ENCODE data around the gene EIF4G3. TPM values are rescaled to one million over a fixed set of nuclear protein-coding genes. Genes with fewer than 3 reads are reported as not detected.
"Not testable (repeated sequence)": the region's sequence is repeated elsewhere in the genome, so short reads cannot be mapped to it uniquely, and the experiment has no call there.

EIF4G3 gene
- polyA plus RNA-seq, 4 donors = 10.8 to 32.1 (median 20.1) TPM

- Histone ChIP-seq H3K27me3 (ENCODE audit: control insufficient read depth in 3 of 3, insufficient read depth in 3 of 3, low read length in 3 of 3) (no peaks in the 10 kb centered on the region), H3K27ac (ENCODE audit: low read depth in 1 of 3, low read length in 2 of 3) (no peak overlapping the region), H3K4me3 (ENCODE audit: low read depth in 1 of 3, low read length in 3 of 3) (no peak overlapping the region), H3K9me3 (ENCODE audit: control insufficient read depth in 2 of 2, insufficient read depth in 1 of 2, low read depth in 1 of 2, low read length in 1 of 2) (no peaks in the 10 kb centered on the region), H3K36me3 (ENCODE audit: control insufficient read depth in 3 of 3, insufficient read depth in 2 of 3, low read depth in 1 of 3, low read length in 3 of 3) (no peaks in the 10 kb centered on the region), H3K4me1 (ENCODE audit: control insufficient read depth in 3 of 3, insufficient read depth in 2 of 3, low read depth in 1 of 3, low read length in 2 of 3) (peaks cover 0 to 9% (median 0%) of the 10 kb centered on the region in 3 donors)
- WGBS, 3 donors = 89 to 94% (median 90%) methylated on average over 3 of the region's 3 CpGs
- FAIRE-seq (no peak), DNase-seq (no peak)
These were observed 112.6 kb downstream of the EIF4G3 start for GRCh38 chr1:21064057-21064456.

GRCh38 chr1:21060523-21060922, 116.2 kb downstream of the EIF4G3 start:
- Histone ChIP-seq H3K27me3 (ENCODE audit: control insufficient read depth in 3 of 3, insufficient read depth in 3 of 3, low read length in 3 of 3) (no peaks in the 10 kb centered on the region), H3K9me3 (ENCODE audit: control insufficient read depth in 2 of 2, insufficient read depth in 1 of 2, low read depth in 1 of 2, low read length in 1 of 2) (no peaks in the 10 kb centered on the region), H3K36me3 (ENCODE audit: control insufficient read depth in 3 of 3, insufficient read depth in 2 of 3, low read depth in 1 of 3, low read length in 3 of 3) (no peaks in the 10 kb centered on the region), H3K4me3 (ENCODE audit: low read depth in 1 of 3, low read length in 3 of 3) (no peak overlapping the region), H3K4me1 (ENCODE audit: control insufficient read depth in 3 of 3, insufficient read depth in 2 of 3, low read depth in 1 of 3, low read length in 2 of 3) (peaks cover 0 to 4% (median 0%) of the 10 kb centered on the region in 3 donors), H3K27ac (ENCODE audit: low read depth in 1 of 3, low read length in 2 of 3) (no peak overlapping the region)
- FAIRE-seq = no peak
- WGBS, 3 donors = 92 to 94% (median 94%) methylated on average over 5 of the region's 5 CpGs
- DNase-seq = no peak

DNA sequence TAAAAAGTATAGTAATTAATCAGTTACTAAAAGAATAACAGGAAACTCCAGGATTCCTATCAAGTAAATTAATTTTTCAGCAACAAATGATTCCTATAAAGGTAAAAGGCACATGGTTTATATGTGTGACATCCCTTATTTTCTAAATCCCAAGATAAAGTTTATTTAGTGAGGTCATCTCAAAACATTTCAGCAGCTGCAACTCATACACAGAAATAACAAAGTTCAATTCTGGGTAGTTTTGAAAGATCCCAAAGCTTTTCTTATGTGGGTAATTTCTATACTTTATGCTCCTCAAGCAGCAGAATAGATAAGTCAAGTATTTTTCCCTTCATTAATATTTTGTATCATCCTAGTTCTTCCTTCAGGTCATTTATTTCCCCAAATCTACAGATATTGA, 117.7 kb downstream of the EIF4G3 start:
- no peaks in the 10 kb centered on the region for H3K9me3 ChIP-seq (ENCODE audit: control insufficient read depth in 2 of 2, insufficient read depth in 1 of 2, low read depth in 1 of 2, low read length in 1 of 2)
- no peaks in the 10 kb centered on the region for H3K36me3 ChIP-seq (ENCODE audit: control insufficient read depth in 3 of 3, insufficient read depth in 2 of 3, low read depth in 1 of 3, low read length in 3 of 3)
- DNase-seq (no peak), FAIRE-seq (no peak)
- no peak overlapping the region for H3K27ac ChIP-seq (ENCODE audit: low read depth in 1 of 3, low read length in 2 of 3)
- no peaks in the 10 kb centered on the region for H3K4me1 ChIP-seq (ENCODE audit: control insufficient read depth in 3 of 3, insufficient read depth in 2 of 3, low read depth in 1 of 3, low read length in 2 of 3)
- no peak overlapping the region for H3K4me3 ChIP-seq (ENCODE audit: low read depth in 1 of 3, low read length in 3 of 3)
- H3K27me3 ChIP-seq (ENCODE audit: control insufficient read depth in 3 of 3, insufficient read depth in 3 of 3, low read length in 3 of 3) = no peaks in the 10 kb centered on the region

- WGBS, 3 donors = 58 to 69% (median 63%) methylated on average over 3 of the region's 3 CpGs
These were observed 118.5 kb downstream of the EIF4G3 start for GRCh38 chr1:21058035-21058793.

DNA sequence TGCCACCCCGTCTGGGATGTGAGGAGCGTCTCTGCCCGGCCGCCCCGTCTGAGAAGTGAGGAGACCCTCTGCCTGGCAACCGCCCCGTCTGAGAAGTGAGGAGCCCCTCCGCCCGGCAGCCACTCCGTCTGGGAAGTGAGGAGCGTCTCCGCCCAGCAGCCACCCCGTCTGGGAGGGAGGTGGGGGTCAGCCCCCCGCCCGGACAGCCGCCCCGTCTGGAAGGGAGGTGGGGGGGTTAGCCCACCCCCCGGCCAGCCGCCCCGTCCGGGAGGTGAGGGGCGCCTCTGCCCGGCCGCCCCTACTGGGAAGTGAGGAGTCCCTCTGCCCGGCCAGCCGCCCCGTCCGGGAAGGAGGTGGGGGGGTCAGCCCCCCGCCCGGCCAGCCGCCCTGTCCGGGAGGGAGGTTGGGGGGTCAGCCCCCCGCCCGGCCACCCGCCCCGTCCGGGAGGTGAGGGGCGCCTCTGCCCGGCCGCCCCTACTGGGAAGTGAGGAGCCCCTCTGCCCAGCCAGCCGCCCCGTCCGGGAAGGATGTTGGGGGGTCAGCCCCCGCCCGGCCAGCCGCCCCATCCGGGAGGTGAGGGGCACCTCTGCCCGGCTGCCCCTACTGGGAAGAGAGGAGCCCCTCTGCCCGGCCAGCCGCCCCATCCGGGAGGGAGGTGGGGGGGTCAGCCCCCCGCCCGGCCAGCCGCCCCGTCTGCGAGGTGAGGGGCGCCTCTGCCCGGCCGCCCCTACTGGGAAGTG, 123.3 kb downstream of the EIF4G3 start:
- not testable (repeated sequence) for H3K27me3 ChIP-seq (ENCODE audit: control insufficient read depth in 3 of 3, insufficient read depth in 3 of 3, low read length in 3 of 3); FAIRE-seq; H3K4me3 ChIP-seq (ENCODE audit: low read depth in 1 of 3, low read length in 3 of 3); H3K9me3 ChIP-seq (ENCODE audit: control insufficient read depth in 2 of 2, insufficient read depth in 1 of 2, low read depth in 1 of 2, low read length in 1 of 2); H3K27ac ChIP-seq (ENCODE audit: low read depth in 1 of 3, low read length in 2 of 3); H3K4me1 ChIP-seq (ENCODE audit: control insufficient read depth in 3 of 3, insufficient read depth in 2 of 3, low read depth in 1 of 3, low read length in 2 of 3); H3K36me3 ChIP-seq (ENCODE audit: control insufficient read depth in 3 of 3, insufficient read depth in 2 of 3, low read depth in 1 of 3, low read length in 3 of 3); DNase-seq
- 97 to 99% (median 98%) methylated on average over 13 to 54 of the region's 59 CpGs for WGBS, 3 donors

More at GRCh38 chr1:21058035-21058793, 118.5 kb downstream of the EIF4G3 start:
- no peak overlapping the region for H3K27ac ChIP-seq (ENCODE audit: low read depth in 1 of 3, low read length in 2 of 3)
- H3K36me3 ChIP-seq (ENCODE audit: control insufficient read depth in 3 of 3, insufficient read depth in 2 of 3, low read depth in 1 of 3, low read length in 3 of 3) = no peaks in the 10 kb centered on the region
- peak; percentile 33 for FAIRE-seq
- DNase-seq = peak in 1 of 2 donors; percentile 30
- no peaks in the 10 kb centered on the region for H3K9me3 ChIP-seq (ENCODE audit: control insufficient read depth in 2 of 2, insufficient read depth in 1 of 2, low read depth in 1 of 2, low read length in 1 of 2)
- H3K4me1 ChIP-seq (ENCODE audit: control insufficient read depth in 3 of 3, insufficient read depth in 2 of 3, low read depth in 1 of 3, low read length in 2 of 3) = no peaks in the 10 kb centered on the region
- no peak overlapping the region for H3K4me3 ChIP-seq (ENCODE audit: low read depth in 1 of 3, low read length in 3 of 3)
- H3K27me3 ChIP-seq (ENCODE audit: control insufficient read depth in 3 of 3, insufficient read depth in 3 of 3, low read length in 3 of 3) = no peaks in the 10 kb centered on the region

GRCh38 chr1:21052034-21052433, 124.7 kb downstream of the EIF4G3 start:
- Histone ChIP-seq H3K9me3 (ENCODE audit: control insufficient read depth in 2 of 2, insufficient read depth in 1 of 2, low read depth in 1 of 2, low read length in 1 of 2) (no peaks in the 10 kb centered on the region), H3K4me3 (ENCODE audit: low read depth in 1 of 3, low read length in 3 of 3) (no peak overlapping the region), H3K36me3 (ENCODE audit: control insufficient read depth in 3 of 3, insufficient read depth in 2 of 3, low read depth in 1 of 3, low read length in 3 of 3) (peaks cover 0 to 6% (median 2%) of the 10 kb centered on the region in 3 donors), H3K27me3 (ENCODE audit: control insufficient read depth in 3 of 3, insufficient read depth in 3 of 3, low read length in 3 of 3) (no peaks in the 10 kb centered on the region), H3K27ac (ENCODE audit: low read depth in 1 of 3, low read length in 2 of 3) (no peak overlapping the region), H3K4me1 (ENCODE audit: control insufficient read depth in 3 of 3, insufficient read depth in 2 of 3, low read depth in 1 of 3, low read length in 2 of 3) (no peaks in the 10 kb centered on the region)
- WGBS, 3 donors = 85 to 95% (median 89%) methylated on average over 3 of the region's 3 CpGs
- FAIRE-seq (no peak), DNase-seq (no peak)

GRCh38 chr1:21051177-21051825, 125.4 kb downstream of the EIF4G3 start:
- FAIRE-seq = no peak
- H3K9me3 ChIP-seq (ENCODE audit: control insufficient read depth in 2 of 2, insufficient read depth in 1 of 2, low read depth in 1 of 2, low read length in 1 of 2) = no peaks in the 10 kb centered on the region
- DNase-seq = no peak
- H3K27me3 ChIP-seq (ENCODE audit: control insufficient read depth in 3 of 3, insufficient read depth in 3 of 3, low read length in 3 of 3) = no peaks in the 10 kb centered on the region
- H3K36me3 ChIP-seq (ENCODE audit: control insufficient read depth in 3 of 3, insufficient read depth in 2 of 3, low read depth in 1 of 3, low read length in 3 of 3) = peaks cover 0 to 6% (median 2%) of the 10 kb centered on the region in 3 donors
- H3K27ac ChIP-seq (ENCODE audit: low read depth in 1 of 3, low read length in 2 of 3) = no peak overlapping the region
- H3K4me3 ChIP-seq (ENCODE audit: low read depth in 1 of 3, low read length in 3 of 3) = no peak overlapping the region
- WGBS, 3 donors = 85 to 94% (median 93%) methylated on average over 2 of the region's 2 CpGs
- no peaks in the 10 kb centered on the region for H3K4me1 ChIP-seq (ENCODE audit: control insufficient read depth in 3 of 3, insufficient read depth in 2 of 3, low read depth in 1 of 3, low read length in 2 of 3)

- Histone ChIP-seq H3K4me1 (ENCODE audit: control insufficient read depth in 3 of 3, insufficient read depth in 2 of 3, low read depth in 1 of 3, low read length in 2 of 3) (no peaks in the 10 kb centered on the region), H3K9me3 (ENCODE audit: control insufficient read depth in 2 of 2, insufficient read depth in 1 of 2, low read depth in 1 of 2, low read length in 1 of 2) (no peaks in the 10 kb centered on the region), H3K36me3 (ENCODE audit: control insufficient read depth in 3 of 3, insufficient read depth in 2 of 3, low read depth in 1 of 3, low read length in 3 of 3) (peaks cover 0 to 6% (median 2%) of the 10 kb centered on the region in 3 donors), H3K27me3 (ENCODE audit: control insufficient read depth in 3 of 3, insufficient read depth in 3 of 3, low read length in 3 of 3) (no peaks in the 10 kb centered on the region), H3K27ac (ENCODE audit: low read depth in 1 of 3, low read length in 2 of 3) (no peak overlapping the region), H3K4me3 (ENCODE audit: low read depth in 1 of 3, low read length in 3 of 3) (no peak overlapping the region)
- 50 to 73% (median 71%) methylated on average over 4 of the region's 4 CpGs for WGBS, 3 donors
- DNase-seq (no peak), FAIRE-seq (no peak)
These were observed 126.7 kb downstream of the EIF4G3 start for GRCh38 chr1:21050031-21050430.

Data from small intestine (tissue), 7 donors.